Bronchial epithelial cell (primary cell): Measurements from ENCODE around the gene FAR2. TPM values are rescaled to one million over a fixed set of nuclear protein-coding genes. Genes with fewer than 3 reads are reported as not detected.

ENCODE experiments used
- DNase-seq: peaks from one replicate; pipeline ENCODE4 v3.0.0-alpha.2; 2010; ENCODE audit warnings: low read depth
- FAIRE-seq: peaks from 2 replicates; lab custom pipeline; 2011; peaks lifted over from hg19 to GRCh38; lab: Jason Lieb, UNC
- H3K27me3 ChIP-seq: 2 replicates; pipeline ENCODE4 v1.5.1; 2011; ENCODE audit warnings: low read length; ENCODE audit not compliant: control insufficient read depth, insufficient read depth
- H3K36me3 ChIP-seq: 2 replicates; pipeline ENCODE4 v1.5.1; 2011; ENCODE audit warnings: low read length; ENCODE audit not compliant: control insufficient read depth, insufficient read depth
- H3K4me3 ChIP-seq: 2 replicates; pipeline ENCODE4 v1.5.1; 2011; ENCODE audit warnings: mild to moderate bottlenecking, low read depth, low read length, control low read depth
- total RNA-seq: library from RNA; depleted of rRNA; stranded (reverse); fragments of >200 nt; gene quantifications from 2 replicates; pipeline ENCODE4 v1.2.1, GENCODE V29; 2014
- TF ChIP-seq, protein P1 (sequence below): IDR thresholded peaks from 2 replicates; pipeline ENCODE4 v1.5.1; 2011; ENCODE audit warnings: mild to moderate bottlenecking, moderate library complexity, low read length, control low read depth, inconsistent platforms; ENCODE audit not compliant: insufficient read depth, severe bottlenecking

Gene FAR2
- total RNA-seq, 1 donor from 2014 or later, result 2.4 TPM

DNA sequence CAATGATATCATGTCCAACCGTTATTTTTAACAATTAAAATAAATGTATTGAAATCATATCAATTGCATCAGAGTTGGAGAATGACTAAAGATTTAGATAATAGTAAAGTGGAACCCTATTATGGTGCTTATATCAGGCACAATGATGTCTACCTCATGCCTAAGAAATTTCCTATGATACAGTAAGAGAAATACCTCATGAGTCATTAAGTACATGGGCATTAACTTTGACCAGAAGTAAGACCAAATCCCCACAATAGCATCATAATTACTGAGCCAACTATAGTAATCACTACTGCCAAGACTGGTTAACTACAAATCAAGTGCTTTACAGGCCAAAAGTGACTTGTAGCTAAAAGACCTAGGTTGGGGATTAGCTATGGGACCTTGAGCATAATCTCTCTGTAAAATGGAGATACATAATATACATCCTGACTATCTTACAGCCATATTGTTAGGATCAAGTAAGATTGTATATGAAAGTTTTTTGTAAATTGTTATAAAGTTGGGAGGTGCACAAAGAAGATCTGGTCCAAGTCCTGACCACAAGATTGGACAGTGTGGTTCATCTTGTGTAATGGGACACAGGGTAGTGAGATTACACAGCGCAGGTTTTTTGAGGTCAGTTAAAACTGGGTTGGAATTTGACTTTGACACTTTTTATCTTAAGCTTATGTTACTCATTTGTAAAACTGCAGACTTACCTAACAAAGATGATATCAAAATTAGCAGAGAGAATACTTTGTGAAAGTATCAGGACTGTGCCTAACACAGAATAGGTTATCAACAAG is 171.4 kb downstream of the FAR2 start:
- Histone ChIP-seq H3K27me3 (no peaks in the 10 kb centered on the region), H3K4me3 (no peak overlapping the region), H3K36me3 (no peaks in the 10 kb centered on the region)
- FAIRE-seq (no peak), DNase-seq (peak; percentile 90)
- TF ChIP-seq, protein P1, sequence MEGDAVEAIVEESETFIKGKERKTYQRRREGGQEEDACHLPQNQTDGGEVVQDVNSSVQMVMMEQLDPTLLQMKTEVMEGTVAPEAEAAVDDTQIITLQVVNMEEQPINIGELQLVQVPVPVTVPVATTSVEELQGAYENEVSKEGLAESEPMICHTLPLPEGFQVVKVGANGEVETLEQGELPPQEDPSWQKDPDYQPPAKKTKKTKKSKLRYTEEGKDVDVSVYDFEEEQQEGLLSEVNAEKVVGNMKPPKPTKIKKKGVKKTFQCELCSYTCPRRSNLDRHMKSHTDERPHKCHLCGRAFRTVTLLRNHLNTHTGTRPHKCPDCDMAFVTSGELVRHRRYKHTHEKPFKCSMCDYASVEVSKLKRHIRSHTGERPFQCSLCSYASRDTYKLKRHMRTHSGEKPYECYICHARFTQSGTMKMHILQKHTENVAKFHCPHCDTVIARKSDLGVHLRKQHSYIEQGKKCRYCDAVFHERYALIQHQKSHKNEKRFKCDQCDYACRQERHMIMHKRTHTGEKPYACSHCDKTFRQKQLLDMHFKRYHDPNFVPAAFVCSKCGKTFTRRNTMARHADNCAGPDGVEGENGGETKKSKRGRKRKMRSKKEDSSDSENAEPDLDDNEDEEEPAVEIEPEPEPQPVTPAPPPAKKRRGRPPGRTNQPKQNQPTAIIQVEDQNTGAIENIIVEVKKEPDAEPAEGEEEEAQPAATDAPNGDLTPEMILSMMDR, result no peak

DNA sequence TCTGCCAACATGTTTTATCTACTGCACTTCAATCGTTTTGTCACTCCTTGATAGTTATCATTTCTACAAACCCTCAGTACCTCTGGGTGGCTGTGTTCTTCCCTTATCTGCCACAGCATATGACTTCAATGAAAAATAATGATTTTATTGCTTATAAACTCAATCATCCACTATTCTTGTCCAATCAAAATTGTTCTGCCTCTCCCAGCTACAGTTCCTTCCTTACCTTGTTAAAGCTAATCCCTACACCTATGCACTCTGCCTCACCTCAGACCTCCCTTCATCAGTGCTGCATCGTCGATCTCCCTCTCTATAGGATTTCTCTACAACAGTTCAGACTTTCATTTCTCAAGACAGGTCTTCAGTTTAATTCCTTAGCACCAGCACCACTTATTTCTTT is 173.1 kb downstream of the FAR2 start:
- DNase-seq, result no peak
- no peak overlapping the region for H3K4me3 ChIP-seq
- FAIRE-seq, result no peak
- H3K36me3 ChIP-seq, result no peaks in the 10 kb centered on the region
- TF ChIP-seq, protein P1, result no peak
- H3K27me3 ChIP-seq, result no peaks in the 10 kb centered on the region

DNA sequence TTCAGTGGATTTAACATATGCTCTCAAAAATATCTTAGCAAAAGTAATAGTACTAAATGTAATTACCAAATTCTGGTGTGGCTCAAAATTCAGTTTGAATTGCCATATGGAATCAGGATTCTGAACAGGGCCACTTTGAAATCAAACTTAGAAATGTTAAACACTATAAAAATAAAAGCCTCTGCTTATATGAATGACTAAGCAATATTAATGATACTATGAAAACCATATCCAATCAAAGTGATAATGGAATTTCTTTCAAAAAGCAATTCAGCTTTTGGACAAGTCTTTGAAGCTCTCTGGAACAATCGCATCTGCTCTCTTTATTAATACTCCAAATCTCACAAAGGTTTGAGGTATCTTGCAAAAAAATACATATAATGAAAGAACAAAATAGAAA is 180.3 kb downstream of the FAR2 start:
- no peak overlapping the region for H3K4me3 ChIP-seq
- no peaks in the 10 kb centered on the region for H3K27me3 ChIP-seq
- H3K36me3 ChIP-seq, result no peaks in the 10 kb centered on the region
- DNase-seq (no peak), FAIRE-seq (no peak)
- TF ChIP-seq, protein P1, result no peak

- TF ChIP-seq, protein P1, result no peak
- no peak for FAIRE-seq
- Histone ChIP-seq H3K36me3 (no peaks in the 10 kb centered on the region), H3K4me3 (no peak overlapping the region), H3K27me3 (no peaks in the 10 kb centered on the region)
- DNase-seq, result no peak
Measured at GRCh38 chr12:29333178-29333577, 184.1 kb downstream of the FAR2 start.

DNA sequence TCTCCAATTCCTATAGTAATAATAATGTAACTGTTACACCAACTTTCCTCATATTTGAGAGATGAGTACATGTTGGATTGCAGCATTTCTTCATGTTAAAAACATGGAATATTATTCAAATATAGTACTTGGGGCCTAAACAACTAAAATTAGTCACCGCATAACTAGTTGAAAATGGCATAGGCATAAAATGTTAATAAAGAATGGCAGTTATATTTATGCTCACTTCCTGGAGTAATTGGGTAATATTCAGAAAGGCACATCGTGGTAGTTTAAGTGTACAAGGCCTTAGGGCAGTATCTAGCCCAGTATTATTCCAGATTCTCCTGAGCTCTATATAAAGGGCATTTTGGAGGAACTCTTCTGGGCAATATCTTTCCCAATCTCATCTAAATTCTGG is 185.9 kb downstream of the FAR2 start:
- Histone ChIP-seq H3K4me3 (no peak overlapping the region), H3K27me3 (no peaks in the 10 kb centered on the region), H3K36me3 (no peaks in the 10 kb centered on the region)
- TF ChIP-seq, protein P1, result no peak
- DNase-seq (peak; percentile 22), FAIRE-seq (no peak)

GRCh38 chr12:29337325-29337724 is 188.2 kb downstream of the FAR2 start:
- H3K4me3 ChIP-seq, result no peak overlapping the region
- DNase-seq (no peak), FAIRE-seq (no peak)
- TF ChIP-seq, protein P1, result no peak
- peaks cover 2% of the 10 kb centered on the region for H3K36me3 ChIP-seq
- no peaks in the 10 kb centered on the region for H3K27me3 ChIP-seq
